SKM-1 treated with dmso at 0.1 percent for 144 hours (cell line): ENCODE results near the gene CHRNA4.
"Not testable (repeated sequence)": the region's sequence is repeated elsewhere in the genome, so short reads cannot be mapped to it uniquely, and the experiment has no call there.

Experiments
- DNase-seq: peaks from one replicate; lab custom pipeline; 2025; ENCODE audit not compliant: unreplicated experiment; lab: John Stamatoyannopoulos, UW

CHRNA4 gene

GRCh38 chr20:63350597-63351325, 10.4 kb downstream of the CHRNA4 start:
- no peak for DNase-seq

DNA sequence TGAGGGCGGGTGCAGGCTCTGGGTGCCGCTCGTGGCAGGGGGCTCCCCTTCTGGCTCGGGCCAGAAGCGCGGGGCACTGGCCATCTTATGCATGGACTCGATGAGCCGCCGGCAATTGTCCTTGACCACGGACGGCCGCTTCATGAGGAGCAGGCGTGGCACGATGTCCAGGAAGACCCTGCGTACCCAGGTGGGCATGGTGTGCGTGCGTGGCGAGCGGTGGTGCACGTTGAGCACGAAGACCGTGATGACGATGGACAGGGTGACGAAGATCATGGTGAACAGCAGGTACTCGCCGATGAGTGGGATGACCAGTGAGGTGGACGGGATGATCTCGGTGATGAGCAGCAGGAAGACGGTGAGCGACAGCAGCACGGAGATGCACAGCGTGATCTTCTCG, 11.0 kb downstream of the CHRNA4 start:
- DNase-seq = no peak

DNA sequence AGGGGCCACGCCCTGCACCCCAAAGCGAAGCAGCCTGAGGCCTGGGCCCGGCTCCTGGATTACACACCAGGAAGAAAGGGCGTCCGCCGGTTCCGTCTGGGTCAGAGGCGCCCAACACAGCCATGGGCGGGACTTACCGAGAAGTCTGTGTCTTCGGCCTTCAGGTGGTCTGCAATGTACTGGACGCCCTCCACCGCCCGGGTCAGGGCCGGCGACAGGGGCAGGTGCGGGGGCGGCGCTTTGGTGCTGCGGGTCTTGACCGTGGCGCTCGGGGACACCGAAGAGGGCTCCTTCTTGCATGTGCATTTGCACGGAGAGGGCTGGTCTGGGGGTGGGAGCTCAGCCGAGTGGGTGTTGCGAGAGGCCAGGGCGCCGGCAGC, 11.6 kb downstream of the CHRNA4 start:
- no peak for DNase-seq

- no peak for DNase-seq
These were observed 12.2 kb downstream of the CHRNA4 start for GRCh38 chr20:63348828-63349515.

DNA sequence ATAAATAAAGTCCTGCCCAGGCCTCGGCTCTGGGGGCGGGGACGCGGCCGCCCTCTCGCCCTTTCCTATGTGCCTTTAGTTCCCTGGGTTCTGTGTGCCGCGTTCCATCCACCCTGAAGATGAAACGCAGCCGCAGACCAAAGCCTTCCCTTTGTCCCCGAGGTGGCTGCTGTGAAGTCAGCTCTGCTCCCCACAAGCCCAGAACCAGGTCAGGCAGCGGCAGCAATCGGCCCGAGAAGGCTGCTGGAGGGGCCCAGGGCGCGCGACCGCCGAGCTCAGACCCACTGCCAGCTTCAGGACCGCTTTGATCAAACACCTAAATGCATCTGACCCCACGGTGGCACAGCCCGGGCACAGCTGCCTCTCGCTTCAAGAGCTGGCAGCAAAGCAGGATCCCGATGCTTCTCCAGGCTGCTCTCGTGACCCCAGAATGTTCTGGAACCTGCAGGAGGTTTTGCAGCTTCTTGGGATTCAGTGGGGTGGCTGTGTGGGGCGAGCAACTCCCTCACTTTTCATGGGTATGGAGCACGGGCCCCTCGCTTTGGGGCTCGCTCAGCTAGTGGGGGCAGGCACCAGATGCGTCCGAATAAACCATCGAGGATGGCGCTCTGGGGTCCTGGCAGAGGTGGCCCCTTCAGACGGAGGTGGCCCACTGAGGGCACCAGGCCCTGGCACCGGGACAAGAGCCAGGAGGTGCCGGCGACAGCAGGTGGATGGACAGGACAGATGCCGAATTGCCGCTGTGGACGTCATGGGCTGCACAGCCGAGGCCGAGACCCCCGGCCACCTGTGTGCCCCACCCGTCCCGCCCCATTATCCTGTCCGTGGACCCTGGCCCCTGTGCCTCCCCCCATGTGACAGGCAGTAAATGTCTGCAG, 13.0 kb downstream of the CHRNA4 start:
- no peak for DNase-seq

GRCh38 chr20:63347081-63347741, 13.9 kb downstream of the CHRNA4 start:
- DNase-seq = no peak

DNA sequence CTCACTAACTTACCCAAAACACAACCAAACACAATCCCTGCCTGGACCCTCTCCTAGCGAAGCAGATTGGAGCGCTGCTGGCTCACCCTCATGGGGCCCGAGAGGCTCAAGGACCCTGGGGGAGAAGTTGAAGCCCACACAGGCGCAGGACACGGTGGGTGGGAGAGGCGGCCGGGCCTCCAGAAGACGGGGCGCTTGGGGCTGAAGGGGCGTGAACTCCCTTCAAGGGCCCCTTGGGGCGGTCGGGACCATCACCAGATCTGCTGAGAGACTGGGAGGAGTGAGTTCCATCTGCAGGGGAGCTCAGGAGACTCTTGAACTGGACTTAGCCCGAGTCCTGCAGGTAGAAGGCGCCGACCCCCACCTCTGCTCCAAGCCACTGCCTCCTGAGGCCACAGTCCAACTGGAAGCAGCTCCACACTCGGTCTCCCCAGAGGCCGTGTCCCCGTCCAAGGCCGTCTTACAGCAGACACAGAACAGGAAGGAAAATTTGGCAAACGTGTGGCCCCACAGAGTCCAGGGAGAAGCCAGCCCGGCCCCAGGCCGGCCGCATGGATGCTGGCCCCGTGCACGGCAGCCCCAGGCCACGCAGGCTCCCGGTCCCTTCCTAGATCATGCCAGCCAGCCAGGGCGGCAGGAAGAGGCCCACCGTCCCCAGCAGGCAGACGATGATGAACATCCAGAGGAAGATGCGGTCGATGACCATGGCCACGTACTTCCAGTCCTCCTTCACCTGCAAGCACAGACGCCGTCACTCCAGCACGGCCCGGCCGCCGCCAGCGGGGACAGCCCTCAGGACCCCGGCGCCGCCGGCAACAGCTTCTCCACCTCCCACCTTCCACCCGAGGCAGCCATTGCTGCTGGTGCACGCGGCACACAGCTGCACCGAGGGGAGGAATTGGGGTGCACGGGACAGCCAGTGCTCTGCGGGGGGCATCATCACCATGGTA, 14.7 kb downstream of the CHRNA4 start:
- DNase-seq = no peak

DNA sequence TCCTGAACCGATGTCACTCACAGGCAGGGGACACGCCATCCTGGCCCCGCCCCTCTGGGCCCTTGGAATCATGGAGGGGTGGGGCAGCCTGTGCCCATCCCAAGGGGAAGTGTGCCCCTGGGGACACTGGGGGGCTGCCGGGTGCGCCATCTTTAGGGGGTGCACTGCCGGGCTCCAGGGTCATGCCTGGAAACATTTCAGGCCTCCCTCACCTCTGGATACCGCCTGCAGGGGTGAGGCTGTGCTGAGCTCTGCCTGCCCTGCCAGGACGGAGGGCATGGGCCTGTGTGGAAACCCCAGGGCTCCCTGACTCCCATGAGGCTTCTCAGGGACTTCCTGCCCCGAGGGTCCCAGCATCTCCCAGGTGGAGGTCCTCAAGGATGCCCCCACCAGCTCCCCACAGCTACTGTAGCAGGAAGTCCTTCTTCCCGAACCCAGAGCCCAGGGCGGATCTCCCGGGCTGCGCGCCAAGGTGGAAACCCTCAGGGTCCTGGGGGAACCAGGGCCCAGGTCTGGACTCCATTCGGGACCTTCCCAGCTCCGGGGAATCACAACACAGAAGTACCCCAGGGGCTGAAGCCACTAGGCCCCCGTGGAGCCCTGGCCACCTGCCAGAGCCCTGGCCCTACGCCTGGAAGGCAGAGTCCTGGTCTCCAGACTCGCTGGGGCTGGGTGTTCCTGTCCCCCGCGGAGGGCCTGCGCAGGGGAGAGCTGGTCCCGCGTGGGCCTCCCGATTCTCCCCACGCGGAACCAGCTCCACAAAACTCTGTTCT, 15.6 kb downstream of the CHRNA4 start:
- no peak for DNase-seq

GRCh38 chr20:63344616-63345327, 16.4 kb downstream of the CHRNA4 start:
- no peak for DNase-seq

DNA sequence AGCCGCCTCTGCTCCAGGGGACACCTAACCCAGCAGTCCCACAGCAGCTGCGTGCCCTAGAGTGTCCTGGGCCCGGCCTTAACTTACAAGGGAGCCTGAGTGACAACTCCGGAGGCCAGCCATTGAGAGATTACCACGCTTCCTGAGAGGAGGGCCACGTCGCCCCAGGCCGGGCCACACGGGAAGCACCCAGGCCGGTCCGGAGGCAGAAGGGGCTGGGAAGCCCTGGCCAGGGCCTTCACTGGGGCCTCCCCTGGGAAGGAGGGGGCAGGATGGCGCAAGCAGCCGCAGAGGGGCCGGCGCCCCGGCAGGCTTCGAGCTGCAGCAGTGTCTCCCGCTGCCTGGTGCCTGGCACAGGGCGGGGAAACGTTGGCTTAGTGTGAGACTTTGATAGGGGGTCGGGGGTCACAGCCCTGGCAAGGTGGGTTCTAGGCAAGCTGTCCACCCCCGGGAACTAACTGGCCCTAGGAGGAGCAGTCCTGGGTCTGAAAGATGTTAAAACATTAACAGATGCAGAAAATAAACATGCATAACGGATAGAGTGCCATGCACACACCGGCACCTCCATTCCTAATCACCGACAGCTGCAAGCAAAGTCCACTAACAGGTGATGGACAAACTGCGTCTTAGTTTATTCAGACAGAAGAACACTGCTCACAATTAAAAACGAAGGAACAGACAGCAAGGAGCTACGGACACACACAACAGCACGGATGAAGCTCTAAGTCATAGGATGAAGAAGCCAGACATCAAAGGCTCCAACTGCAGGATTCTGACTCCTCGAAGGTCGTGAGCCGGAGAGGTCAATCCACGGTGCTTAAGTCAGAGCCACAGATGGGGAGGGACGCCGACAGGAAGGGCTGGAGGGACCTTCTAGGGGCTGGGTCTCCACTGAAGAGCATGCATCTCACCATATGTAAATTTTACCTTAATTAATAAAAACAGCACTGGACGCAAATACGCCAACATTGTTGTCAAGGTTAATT, 17.4 kb downstream of the CHRNA4 start:
- no peak for DNase-seq

DNA sequence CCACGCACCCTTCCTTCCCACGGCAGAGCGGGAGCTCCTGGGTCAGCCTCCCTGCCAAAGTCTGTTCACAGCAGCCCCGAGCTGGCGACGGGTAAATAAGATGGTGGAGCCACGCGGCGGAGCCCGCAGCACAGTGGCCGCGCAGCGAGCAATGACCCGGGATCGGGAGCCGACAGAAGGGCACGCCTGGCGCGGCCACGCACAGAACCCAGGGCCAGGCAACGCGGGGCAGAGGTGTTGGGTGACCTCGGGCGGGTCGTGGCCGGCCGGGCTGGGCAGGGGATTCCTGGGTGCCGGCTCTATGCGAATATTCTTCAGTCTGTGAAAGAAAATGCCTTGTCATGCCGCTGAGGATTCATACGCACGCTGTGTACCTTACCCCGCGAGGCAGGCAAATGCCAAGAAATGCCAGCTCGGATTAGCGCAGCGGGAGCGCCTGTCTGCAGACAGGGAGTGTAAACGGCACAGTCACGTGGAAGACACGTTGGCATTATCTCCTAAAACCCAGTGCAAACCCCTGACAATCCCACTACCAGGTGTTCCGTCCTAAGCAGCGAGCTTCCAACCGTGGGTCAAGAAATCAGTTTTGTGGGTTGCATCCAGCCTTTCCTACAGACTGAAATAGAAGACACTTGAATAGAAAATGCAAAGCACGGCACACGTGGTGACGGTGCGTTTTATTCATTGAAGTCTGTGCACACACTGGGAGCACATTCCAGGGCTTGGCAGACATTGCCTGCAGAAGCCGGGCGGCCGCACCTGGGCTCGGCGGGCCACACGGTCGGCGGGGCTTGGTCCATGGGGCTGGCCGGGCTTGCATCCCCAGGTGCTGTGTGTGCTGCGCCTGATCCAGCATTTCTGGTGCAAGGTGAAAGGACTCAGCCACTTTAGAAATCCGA, 18.3 kb downstream of the CHRNA4 start:
- DNase-seq = no peak

DNA sequence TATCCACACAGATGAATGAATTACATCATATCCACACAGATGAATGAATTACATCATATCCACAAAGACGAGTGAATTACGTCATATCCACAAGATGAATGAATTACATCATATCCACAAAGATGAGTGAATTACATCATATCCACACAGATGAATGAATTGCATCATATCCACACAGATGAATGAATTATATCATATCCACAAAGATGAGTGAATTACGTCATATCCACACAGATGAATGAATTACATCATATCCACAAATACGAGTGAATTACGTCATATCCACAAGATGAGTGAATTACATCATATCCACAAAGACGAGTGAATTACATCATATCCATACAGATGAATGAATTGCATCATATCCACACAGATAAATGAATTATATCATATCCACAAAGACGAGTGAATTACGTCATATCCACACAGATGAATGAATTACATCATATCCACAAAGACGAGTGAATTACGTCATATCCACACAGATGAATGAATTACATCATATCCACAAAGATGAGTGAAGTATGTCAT, 20.9 kb downstream of the CHRNA4 start:
- not testable (repeated sequence) for DNase-seq

DNA sequence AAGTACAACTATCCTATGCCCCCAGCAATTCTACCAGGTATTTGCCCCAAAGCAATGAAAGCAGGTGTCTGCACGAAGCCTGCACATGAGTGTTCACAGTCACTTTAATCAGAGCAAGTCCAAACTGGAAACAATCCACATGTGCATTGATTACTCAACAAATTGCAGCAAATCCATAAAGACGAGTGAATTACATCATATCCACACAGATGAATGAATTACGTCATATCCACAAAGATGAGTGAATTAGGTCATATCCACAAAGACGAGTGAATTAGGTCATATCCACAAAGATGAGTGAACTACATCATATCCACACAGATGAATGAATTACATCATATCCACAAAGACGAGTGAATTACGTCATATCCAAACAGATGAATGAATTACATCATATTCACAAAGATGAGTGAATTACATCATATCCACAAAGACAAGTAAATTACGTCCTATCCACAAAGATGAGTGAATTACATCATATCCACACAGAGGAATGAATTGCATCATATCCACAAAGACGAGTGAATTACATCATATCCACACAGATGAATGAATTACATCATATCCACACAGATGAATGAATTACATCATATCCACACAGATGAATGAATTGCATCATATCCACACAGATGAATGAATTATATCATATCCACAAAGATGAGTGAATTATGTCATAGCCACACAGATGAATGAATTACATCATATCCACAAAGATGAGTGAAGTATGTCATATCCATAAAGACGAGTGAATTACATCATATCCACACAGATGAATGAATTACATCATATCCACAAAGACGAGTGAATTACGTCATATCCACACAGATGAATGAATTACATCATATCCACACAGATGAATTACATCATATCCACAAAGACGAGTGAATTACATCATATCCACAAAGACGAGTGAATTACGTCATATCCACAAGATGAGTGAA, 21.7 kb downstream of the CHRNA4 start:
- DNase-seq = not testable (repeated sequence)

DNA sequence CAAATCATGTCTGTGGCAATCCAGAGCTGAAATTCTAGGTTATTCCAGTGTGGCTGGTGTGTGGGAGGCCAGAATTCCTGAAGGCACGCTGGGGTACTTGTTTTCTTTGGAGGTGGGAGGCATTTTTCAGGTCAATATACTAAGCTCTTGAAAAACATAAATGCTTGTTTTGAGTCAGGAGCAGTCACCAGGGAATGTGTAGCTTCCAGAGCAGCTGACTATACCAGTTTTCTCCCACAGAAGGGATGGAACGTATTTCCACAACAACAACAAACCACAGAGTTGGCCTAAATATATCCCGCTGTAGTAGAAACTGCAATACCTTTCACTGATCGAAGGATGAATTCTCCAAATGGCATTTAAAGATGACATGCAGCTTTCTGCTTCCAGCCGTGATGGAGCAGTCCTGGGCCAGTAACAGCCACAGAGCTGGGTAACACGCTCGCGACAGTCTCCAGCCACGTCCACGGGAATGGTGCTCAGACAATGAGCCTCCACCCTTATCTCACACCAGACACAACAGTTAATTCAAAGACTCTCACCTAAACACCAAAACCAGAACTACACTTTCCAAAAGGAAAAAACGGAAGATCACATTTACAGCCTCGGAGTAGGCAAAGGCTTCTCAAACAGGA, 23.2 kb downstream of the CHRNA4 start:
- DNase-seq = no peak
